HepG2 (cell line): Measurements from ENCODE around the gene PIP4K2C. TPM values are rescaled to one million over a fixed set of nuclear protein-coding genes. Genes with fewer than 3 reads are reported as not detected.

Experiments used
- AHDC1 ChIP-seq: sonication (generic); formaldehyde crosslinking; IDR thresholded peaks from 2 replicates; pipeline ENCODE4 v1.5.1; 2020; ENCODE audit warnings: mild to moderate bottlenecking, missing genetic modification reagents, borderline replicate concordance
- FOXA1 ChIP-seq, 2 experiments: fragments of 450-650 bp in 1 of 2; sonication (generic) in 1 of 2; formaldehyde crosslinking in 1 of 2; IDR thresholded peaks; 2 replicates each; pipeline versions ENCODE4 v1.4.0 to v1.6.1; 2016 to 2020; ENCODE audit warnings: missing genetic modification reagents in 1 of 2
- HIVEP1 ChIP-seq: sonication (generic); formaldehyde crosslinking; IDR thresholded peaks from 2 replicates; pipeline ENCODE4 v1.4.0; 2020; ENCODE audit warnings: mild to moderate bottlenecking, missing genetic modification reagents
- KDM3A ChIP-seq: IDR thresholded peaks from 2 replicates; pipeline ENCODE4 v1.6.1; 2018; ENCODE audit warnings: low read depth, missing compliant biosample characterization
- MXD4 ChIP-seq: IDR thresholded peaks from 2 replicates; pipeline ENCODE4 v1.6.1; 2016; ENCODE audit warnings: mild to moderate bottlenecking, missing biosample characterization, missing genetic modification reagents
- NCOA1 ChIP-seq: sonication (generic); formaldehyde crosslinking; IDR thresholded peaks from 2 replicates; pipeline ENCODE4 v1.9.0; 2021; ENCODE audit warnings: missing genetic modification reagents
- NONO ChIP-seq, 2 experiments: fragments of 450-650 bp in 1 of 2; sonication (generic) in 1 of 2; formaldehyde crosslinking in 1 of 2; IDR thresholded peaks in 1 of 2; conservative IDR thresholded peaks in 1 of 2; 2 replicates each; pipeline versions ENCODE4 v1.6.1 to v1.8.0; 2017 to 2022; ENCODE audit warnings: mild to moderate bottlenecking in 1 of 2, missing genetic modification reagents in 1 of 2, moderate library complexity in 1 of 2
- SKIL ChIP-seq: sonication (generic); formaldehyde crosslinking; IDR thresholded peaks from 2 replicates; pipeline ENCODE4 v1.8.0; 2022; ENCODE audit warnings: missing genetic modification reagents, mild to moderate bottlenecking, moderate library complexity, borderline replicate concordance
- SMARCE1 ChIP-seq: fragments of 450-650 bp; IDR thresholded peaks from 2 replicates; pipeline ENCODE4 v1.6.1; 2017; ENCODE audit warnings: borderline replicate concordance
- USF2 ChIP-seq, 2 experiments: sonication (generic) in 1 of 2; formaldehyde crosslinking in 1 of 2; IDR thresholded peaks; 2 replicates each; pipeline versions ENCODE4 v1.5.1 to v1.6.1; 2011 to 2020; ENCODE audit warnings: borderline replicate concordance in 1 of 2, low read depth in 1 of 2, low read length in 1 of 2, mild to moderate bottlenecking in 1 of 2, missing genetic modification reagents in 1 of 2, moderate library complexity in 1 of 2
- ZBTB3 ChIP-seq: sonication (generic); formaldehyde crosslinking; IDR thresholded peaks from 2 replicates; pipeline ENCODE4 v1.4.0; 2020; ENCODE audit warnings: low read depth, mild to moderate bottlenecking, moderate library complexity, missing genetic modification reagents, borderline replicate concordance
- ZBTB7B ChIP-seq: sonication (generic); formaldehyde crosslinking; IDR thresholded peaks from 2 replicates; pipeline ENCODE4 v1.4.0; 2020; ENCODE audit warnings: missing genetic modification reagents
- ZFP1 ChIP-seq: IDR thresholded peaks from 2 replicates; pipeline ENCODE4 v1.6.1; 2016
- ZNF260 ChIP-seq: sonication (generic); formaldehyde crosslinking; IDR thresholded peaks from 2 replicates; pipeline ENCODE4 v1.4.0; 2020; ENCODE audit warnings: missing genetic modification reagents, low read depth, mild to moderate bottlenecking, borderline replicate concordance
- ZNF784 ChIP-seq: sonication (generic); formaldehyde crosslinking; IDR thresholded peaks from 2 replicates; pipeline ENCODE4 v1.5.1; 2020; ENCODE audit warnings: missing genetic modification reagents, mild to moderate bottlenecking, borderline replicate concordance
- ZNF883 ChIP-seq: sonication (generic); formaldehyde crosslinking; IDR thresholded peaks from 2 replicates; pipeline ENCODE4 v1.5.1; 2020; ENCODE audit warnings: mild to moderate bottlenecking, missing genetic modification reagents; ENCODE audit errors: not compliant biosample characterization
- polyA plus RNA-seq, 8 experiments: library from polyadenylated mRNA; depleted of rRNA in 3 of 8; stranded (reverse) in 7 of 8; unstranded in 1 of 8; fragments of >200 nt; fragmentation: Illumina TruSeq in 4 of 8; extraction: Trizol in 4 of 8; gene quantifications; 2 replicates each; pipeline versions ENCODE4 v1.2.1 to v1.2.3, GENCODE V29; 2011 to 2016; ENCODE audit warnings: low read depth in 4 of 8, missing spikeins in 1 of 8, mixed read lengths in 1 of 8; ENCODE audit not compliant: insufficient read depth in 1 of 8
- total RNA-seq, 5 experiments: library from RNA; depleted of rRNA; stranded (reverse); fragments of >200 nt; fragmentation: Illumina TruSeq; extraction: Trizol; gene quantifications; 2 replicates each; pipeline ENCODE4 v1.2.3, GENCODE V29; 2016; ENCODE audit warnings: low read depth in 1 of 5

Gene PIP4K2C
- total and polyA plus RNA-seq, 2 of the 13 experiments (the other 11 are each of a cell fraction or from before 2014, with no cell fraction given), result 23.3 to 26.4 TPM

GRCh38 chr12:57590864-57591781, at the start of gene PIP4K2C (continued):
- TF ChIP-seq AHDC1 (CRISPR knock-in tag) (peak; percentile 15), MXD4 (peak; percentile 65; the same call in 1 of the 2 replicates), NONO (IDR thresholded peaks at IDR 0.05) (no peak), NONO (CRISPR knock-in tag; conservative IDR thresholded peaks at IDR 0.05) (peak; percentile 38; the same call in 1 of the 2 replicates), SKIL (no peak), HIVEP1 (CRISPR knock-in tag) (peak; percentile 40; the same call in 1 of the 2 replicates), ZBTB7B (CRISPR knock-in tag) (0 out of 2 replicates have a peak, but pooled peaks have one; percentile 26), ZBTB3 (CRISPR knock-in tag) (no peak), USF2 (IDR thresholded peaks at IDR 0.05; ENCODE audit: low read depth, low read length) (peak; percentile 92), USF2 (CRISPR knock-in tag; IDR thresholded peaks at IDR 0.05; ENCODE audit: borderline replicate concordance) (peak; percentile 86; the same call in 1 of the 2 replicates), KDM3A (no peak), ZFP1 (CRISPR knock-in tag) (no peak), ZNF883 (CRISPR knock-in tag) (peak; percentile 87), ZNF260 (CRISPR knock-in tag) (no peak), FOXA1 (IDR thresholded peaks at IDR 0.05) (no peak), FOXA1 (CRISPR knock-in tag; IDR thresholded peaks at IDR 0.05) (no peak), SMARCE1 (no peak), ZNF784 (CRISPR knock-in tag) (0 out of 2 replicates have a peak, but pooled peaks have one; percentile 48), NCOA1 (no peak)
